Smooth muscle cell of the brain vasculature (primary cell): Measurements from ENCODE around the gene ZNF3.
A peak's percentile ranks its signal among the peaks of the same experiment; 100 is the strongest.
"Not testable (repeated sequence)": the region's sequence is repeated elsewhere in the genome, so short reads cannot be mapped to it uniquely, and the experiment has no call there.

Experiments
- DNase-seq: peaks from one replicate; pipeline ENCODE4 v3.0.0-alpha.2; 2012; ENCODE audit warnings: low read depth, low spot score

The ZNF3 gene

DNA sequence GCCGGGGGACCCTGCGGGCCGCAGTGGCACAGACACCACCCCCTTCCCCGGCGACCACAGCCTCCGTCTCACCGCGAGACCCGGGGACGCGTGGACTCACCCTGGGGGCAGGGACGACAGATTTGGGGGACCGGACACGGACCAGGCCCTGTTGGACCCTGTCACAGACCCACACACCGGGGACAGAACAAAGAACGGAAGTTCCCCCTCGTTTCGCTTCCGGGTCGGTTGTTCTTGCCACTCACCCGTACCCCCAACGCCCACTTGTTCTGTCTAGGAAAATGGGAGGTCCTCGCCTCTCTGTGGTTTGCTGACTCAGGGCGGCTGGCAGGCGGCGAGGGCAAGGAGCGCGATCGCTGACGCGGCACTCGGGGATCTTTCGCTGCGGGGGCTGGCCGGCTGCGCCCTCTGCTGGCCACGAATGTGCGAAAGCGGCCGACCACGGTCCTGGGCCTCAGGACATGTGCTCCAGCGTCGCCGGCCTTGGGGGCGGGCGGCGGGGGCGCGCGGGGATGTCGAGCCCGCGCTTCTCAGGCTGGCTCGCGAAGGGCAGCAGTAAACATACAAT lies at the start of gene ZNF3:
Gene ZNF3 (minus strand): TSS at position 189 of the 568 bp plus-strand sequence. CDS start 4,366 bp downstream, outside the sequence.
- peak; percentile 96 for DNase-seq

GRCh38 chr7:100130608-100131453 lies 49.3 kb upstream of the ZNF3 start:
- DNase-seq, result no peak

- DNase-seq, result not testable (repeated sequence)
These were observed 48.7 kb upstream of the ZNF3 start for GRCh38 chr7:100130220-100130607.

DNA sequence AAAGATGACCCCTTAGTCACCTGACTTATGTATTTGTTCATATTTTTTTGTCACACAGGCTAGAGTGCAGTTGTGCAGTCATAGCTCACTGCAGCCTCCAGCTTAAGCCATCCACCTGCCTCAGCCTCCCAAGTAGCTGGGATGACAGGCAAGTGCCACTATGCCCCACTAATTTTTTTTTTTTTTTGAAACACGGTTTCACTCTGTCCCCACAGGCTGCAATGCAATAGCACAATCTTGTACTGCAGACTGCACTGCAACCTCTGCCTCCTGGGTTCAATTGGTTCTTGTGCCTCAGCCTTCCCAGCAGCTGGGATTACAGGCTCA lies 47.1 kb upstream of the ZNF3 start:
- no peak for DNase-seq

DNA sequence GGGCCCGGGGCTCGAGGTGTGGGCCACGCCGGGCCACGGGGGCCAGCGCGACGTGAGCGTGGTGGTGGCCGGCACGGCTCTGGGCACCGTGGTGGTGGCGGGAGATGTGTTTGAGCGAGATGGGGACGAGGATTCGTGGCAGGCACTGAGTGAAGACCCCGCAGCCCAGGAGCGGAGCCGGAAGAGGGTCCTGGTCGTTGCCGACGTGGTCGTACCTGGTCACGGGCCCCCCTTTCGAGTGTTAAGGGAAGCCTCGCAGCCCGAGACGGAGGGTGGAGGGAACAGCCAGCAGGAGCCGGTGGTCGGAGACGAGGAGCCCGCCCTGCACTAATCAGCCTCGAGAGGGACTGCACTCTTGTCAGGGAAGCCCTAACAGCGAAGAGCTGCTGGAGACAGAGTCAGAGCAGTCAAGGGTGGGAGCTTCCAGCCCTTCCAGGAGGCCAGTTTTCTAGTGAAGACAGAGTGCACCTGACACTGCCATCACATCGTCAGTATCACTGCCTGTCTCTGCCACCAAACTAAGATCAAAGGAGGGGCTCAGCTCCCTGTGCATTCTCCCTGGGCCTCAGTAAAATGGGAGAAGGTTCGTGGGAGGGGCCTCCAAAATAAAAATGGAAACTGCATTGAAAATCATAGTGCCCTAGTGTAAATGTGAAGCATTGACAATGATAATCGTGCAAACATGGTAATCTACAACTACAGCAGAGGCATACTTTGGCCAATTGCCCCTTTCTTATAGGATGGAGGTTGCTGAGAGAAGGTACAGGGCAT lies 46.5 kb upstream of the ZNF3 start:
- DNase-seq, result no peak

GRCh38 chr7:100126931-100127865 lies 45.7 kb upstream of the ZNF3 start, which contains the start of gene MBLAC1:
TSS of gene MBLAC1 (plus strand) at chr7:100126967. CDS start at chr7:100127396, 429 bp downstream.
- peak; percentile 79 for DNase-seq

DNA sequence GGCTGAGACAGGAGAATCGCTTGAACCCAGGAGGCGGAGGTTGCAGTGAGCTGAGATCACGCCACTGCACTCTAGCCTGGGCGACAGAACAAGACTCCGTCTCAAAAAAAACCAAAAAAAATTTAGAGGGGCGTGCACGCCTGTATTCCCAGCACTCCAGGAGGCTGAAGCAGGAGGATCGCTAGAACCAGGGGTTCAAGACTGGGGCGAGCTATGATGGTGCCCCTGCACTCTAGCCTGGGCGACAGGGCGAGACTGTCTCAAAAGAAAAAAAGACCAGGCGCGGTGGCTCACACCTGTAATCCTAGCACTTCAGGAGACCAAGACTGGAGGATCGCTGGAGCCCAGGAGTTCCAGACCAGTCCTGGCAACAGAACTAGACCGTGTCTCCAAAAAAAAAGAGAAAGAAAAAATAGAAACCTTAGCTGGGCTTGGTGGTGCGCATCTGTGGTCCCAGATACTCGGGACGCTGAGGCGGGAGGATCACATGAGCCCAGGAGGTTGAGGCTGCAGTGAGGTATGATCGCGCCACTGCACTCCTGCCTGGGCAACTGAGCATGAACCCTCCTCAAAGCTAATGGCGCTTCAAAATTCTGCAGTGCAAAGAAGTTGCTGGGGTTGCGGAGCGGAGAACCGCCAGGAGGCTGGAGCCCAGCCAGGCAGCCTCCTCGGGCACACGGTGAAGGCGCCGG lies 44.9 kb upstream of the ZNF3 start:
- DNase-seq, result no peak

GRCh38 chr7:100124301-100125230 lies 43.0 kb upstream of the ZNF3 start:
- DNase-seq, result no peak

GRCh38 chr7:100122568-100122967 lies 41.0 kb upstream of the ZNF3 start:
- DNase-seq, result no peak

- DNase-seq, result no peak
These were observed 40.5 kb upstream of the ZNF3 start for GRCh38 chr7:100122067-100122466.

- DNase-seq, result no peak
These were observed 39.2 kb upstream of the ZNF3 start for GRCh38 chr7:100120733-100121036.

DNA sequence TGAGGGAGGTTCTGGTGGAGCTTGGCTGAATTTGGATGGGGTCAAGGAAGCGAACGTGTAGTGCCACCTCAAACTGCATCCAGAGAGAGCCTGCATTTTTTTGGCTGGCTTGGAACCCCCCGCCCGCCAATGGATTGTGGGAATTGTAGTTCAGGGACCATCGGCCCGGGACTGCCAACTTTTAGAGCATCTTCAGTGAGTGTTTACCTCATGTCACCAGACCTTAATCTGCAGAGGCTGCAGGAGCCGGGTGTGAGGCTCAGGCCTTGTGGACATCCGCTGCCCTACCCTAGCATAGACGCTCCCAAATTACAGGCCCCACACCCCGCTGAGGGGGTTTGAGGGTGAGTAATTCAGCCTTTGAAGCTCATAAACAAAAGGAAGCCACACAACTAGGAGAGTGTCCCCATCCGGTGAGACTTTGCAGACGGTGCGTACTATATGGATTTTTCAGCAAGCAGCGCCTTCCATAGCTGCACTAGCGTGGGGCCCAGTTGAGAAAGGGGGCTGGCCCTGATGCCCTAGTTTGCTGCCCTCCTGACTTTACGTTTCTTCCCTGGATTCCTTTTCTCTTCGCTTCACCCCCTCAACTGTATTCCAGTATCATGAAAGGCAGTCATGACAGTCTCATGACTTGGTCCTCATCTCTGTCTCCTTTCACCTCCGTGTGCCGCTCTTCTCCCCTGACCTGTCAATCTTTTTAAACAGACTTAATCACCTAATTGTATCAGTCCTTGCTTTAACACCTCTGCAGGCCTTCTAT lies 38.6 kb upstream of the ZNF3 start:
- DNase-seq, result no peak

- DNase-seq, result peak; percentile 93
These were observed 37.8 kb upstream of the ZNF3 start, which contains the start of the genes CNPY4 and TAF6 for GRCh38 chr7:100119072-100119969. TSS of gene CNPY4 (plus strand) at chr7:100119634. CDS start at chr7:100119745, 111 bp downstream. TSS of gene TAF6 (minus strand) at chr7:100119358. CDS start at chr7:100114209, 5,149 bp downstream.

GRCh38 chr7:100118388-100119071 lies 37.0 kb upstream of the ZNF3 start:
- DNase-seq, result no peak

DNA sequence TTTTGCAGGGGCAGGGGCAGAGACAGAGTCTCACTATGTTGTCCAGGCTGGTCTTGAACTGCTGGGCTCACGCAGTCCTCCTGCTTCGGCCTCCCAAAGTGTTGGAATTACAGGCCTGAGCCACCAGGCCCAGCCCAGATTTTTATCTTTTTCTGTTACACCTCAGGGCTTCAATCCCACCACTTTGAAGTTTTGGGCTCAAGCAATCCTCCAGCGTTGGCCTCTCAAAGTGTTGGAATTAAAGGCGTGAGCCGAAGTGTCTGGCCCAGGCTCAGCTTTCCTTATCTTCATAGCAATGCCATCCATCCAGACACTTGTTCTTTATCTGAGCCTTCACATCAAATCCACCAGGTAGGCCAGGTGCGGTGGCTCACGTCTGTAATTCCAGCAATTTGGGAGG lies 33.5 kb upstream of the ZNF3 start:
- DNase-seq, result no peak

GRCh38 chr7:100111914-100112313 lies 30.4 kb upstream of the ZNF3 start:
- no peak for DNase-seq

- no peak for DNase-seq
These were observed 29.6 kb upstream of the ZNF3 start for GRCh38 chr7:100111156-100111555.
